K562 (cell line): Measurements from ENCODE around the gene CAPN8.

Experiments used
- CEBPB ChIP-seq: fragments of 450-650 bp; IDR thresholded peaks from 2 replicates; pipeline ENCODE4 v1.6.1; 2016; ENCODE audit warnings: missing genetic modification characterization, missing compliant biosample characterization
- DACH1 ChIP-seq: fragments of 450-650 bp; IDR thresholded peaks from 2 replicates; pipeline ENCODE4 v1.6.1; 2018; ENCODE audit not compliant: partially characterized antibody
- DPF2 ChIP-seq: fragments of 450-650 bp; IDR thresholded peaks from 2 replicates; pipeline ENCODE4 v1.6.1; 2016
- E2F5 ChIP-seq: sonication (generic); formaldehyde crosslinking; IDR thresholded peaks from 2 replicates; pipeline ENCODE4 v1.8.0; 2022; ENCODE audit warnings: mild to moderate bottlenecking, missing genetic modification reagents
- EP300 ChIP-seq: IDR thresholded peaks from 2 replicates; pipeline ENCODE4 v1.6.1; 2012; ENCODE audit warnings: low read length, improper control_type of control experiment
- MAFK ChIP-seq: IDR thresholded peaks from 2 replicates; pipeline ENCODE4 v1.6.1; 2011; ENCODE audit warnings: low read length, improper control_type of control experiment

GRCh38 chr1:223684488-223684792, 18.9 kb upstream of the CAPN8 start:
- TF ChIP-seq E2F5 (CRISPR knock-in tag): no peak
- TF ChIP-seq EP300: no peak
- TF ChIP-seq MAFK: no peak
- no peak for TF ChIP-seq CEBPB (tag)
- no peak for TF ChIP-seq DPF2
- TF ChIP-seq DACH1: no peak
